Keratinocyte (primary cell): Measurements from ENCODE around the gene ZDHHC3. TPM values are rescaled to one million over a fixed set of nuclear protein-coding genes. Genes with fewer than 3 reads are reported as not detected.

Experiments
- DNase-seq: peaks from one replicate; pipeline ENCODE4 v3.0.0-alpha.2; 2011; ENCODE audit warnings: low read depth, missing footprints, low spot score
- FAIRE-seq: peaks from 2 replicates; lab custom pipeline; 2011; peaks lifted over from hg19 to GRCh38; lab: Jason Lieb, UNC
- H2AFZ ChIP-seq: 2 replicates; pipeline ENCODE4 v1.6.0; 2012; ENCODE audit warnings: low read length, control low read depth, inconsistent platforms; ENCODE audit not compliant: control insufficient read depth
- H3K27ac ChIP-seq: 2 replicates; pipeline ENCODE4 v1.5.1; 2011; ENCODE audit warnings: low read length; ENCODE audit not compliant: control insufficient read depth, insufficient read depth
- H3K27me3 ChIP-seq: 3 replicates; pipeline ENCODE4 v1.6.0; 2011; ENCODE audit warnings: low read length; ENCODE audit not compliant: control insufficient read depth, insufficient read depth; ENCODE audit errors: extremely low read depth
- H3K36me3 ChIP-seq, 2 experiments: 2 replicates in 1 of 2; 3 replicates in 1 of 2; pipeline ENCODE4 v1.5.1; 2011; ENCODE audit warnings: low read length in 2 of 2, mild to moderate bottlenecking in 1 of 2; ENCODE audit not compliant: control insufficient read depth in 2 of 2, insufficient read depth in 2 of 2; ENCODE audit errors: extremely low read depth in 1 of 2
- H3K4me1 ChIP-seq: 3 replicates; pipeline ENCODE4 v1.5.1; 2011; ENCODE audit warnings: low read length; ENCODE audit not compliant: control insufficient read depth, insufficient read depth; ENCODE audit errors: extremely low read depth
- H3K4me2 ChIP-seq: 3 replicates; pipeline ENCODE4 v1.6.0; 2011; ENCODE audit warnings: low read depth, low read length; ENCODE audit not compliant: control insufficient read depth, insufficient read depth; ENCODE audit errors: extremely low read depth
- H3K4me3 ChIP-seq, 3 experiments: fragments of 200-600 bp in 1 of 3; sonication (generic) in 1 of 3; 2 replicates in 2 of 3; 3 replicates in 1 of 3; pipeline ENCODE4 v1.5.1; 2011 to 2016; ENCODE audit warnings: low read length in 3 of 3, mild to moderate bottlenecking in 3 of 3, control low read depth in 2 of 3, inconsistent platforms in 1 of 3, low read depth in 1 of 3, mixed read lengths in 1 of 3, mixed run types in 1 of 3, moderate library complexity in 1 of 3; ENCODE audit not compliant: control insufficient read depth in 2 of 3, insufficient read depth in 2 of 3; ENCODE audit errors: extremely low read depth in 1 of 3
- H3K79me2 ChIP-seq: 2 replicates; pipeline ENCODE4 v1.6.0; 2012; ENCODE audit warnings: low read length; ENCODE audit not compliant: control insufficient read depth, insufficient read depth
- H3K9ac ChIP-seq: 3 replicates; pipeline ENCODE4 v1.6.0; 2011; ENCODE audit warnings: low read length; ENCODE audit not compliant: control insufficient read depth, insufficient read depth; ENCODE audit errors: extremely low read depth
- H3K9me1 ChIP-seq: 3 replicates; pipeline ENCODE4 v1.6.0; 2011; ENCODE audit warnings: low read length; ENCODE audit not compliant: control insufficient read depth, insufficient read depth; ENCODE audit errors: extremely low read depth
- H3K9me3 ChIP-seq: 2 replicates; pipeline ENCODE4 v1.5.1; 2012; ENCODE audit warnings: low read depth, low read length; ENCODE audit not compliant: control insufficient read depth
- H4K20me1 ChIP-seq: 3 replicates; pipeline ENCODE4 v1.6.0; 2011; ENCODE audit warnings: low read length; ENCODE audit not compliant: control insufficient read depth, insufficient read depth; ENCODE audit errors: extremely low read depth
- CTCF ChIP-seq, 3 experiments: IDR thresholded peaks in 1 of 3; conservative IDR thresholded peaks in 1 of 3; optimal IDR thresholded peaks in 1 of 3; 2 replicates in 2 of 3; 3 replicates in 1 of 3; pipeline versions ENCODE3 to v1.5.1; 2011; ENCODE audit warnings: low read length in 3 of 3, mild to moderate bottlenecking in 3 of 3, moderate library complexity in 2 of 3, control low read depth in 1 of 3, inconsistent platforms in 1 of 3; ENCODE audit not compliant: insufficient read depth in 2 of 3; ENCODE audit errors: extremely low read depth in 1 of 3
- EZH2 ChIP-seq: IDR thresholded peaks from one replicate; pipeline ENCODE4 v1.6.1; 2012; ENCODE audit warnings: inconsistent platforms, mild to moderate bottlenecking, low read length, moderate library complexity
- dilution Hi-C: fragments of 300-500 bp; cut with MboI; formaldehyde crosslinking; loops from one replicate; pipeline ENCODE4 v1.7.0; 2020; ENCODE audit warnings: low sequenced_read_pairs; ENCODE audit not compliant: extremely low pct_ligation_motif_present
- polyA plus RNA-seq, 5 experiments: library from polyadenylated mRNA; depleted of rRNA in 3 of 5; stranded (reverse) in 3 of 5; stranded (forward) in 1 of 5; unstranded in 1 of 5; fragments of >200 nt; gene quantifications; 1 replicate in 1 of 5; 2 replicates in 3 of 5; 3 replicates in 1 of 5; pipeline versions ENCODE4 v1.2.1 to v1.2.3, GENCODE V29; 2011 to 2012; ENCODE audit warnings: missing spikeins in 2 of 5, low read depth in 1 of 5, low replicate concordance in 1 of 5

The ZDHHC3 gene
- polyA plus RNA-seq, 1 donor (not counting 4 experiments of a cell fraction or from before 2014, with no cell fraction given) = 151 TPM

DNA sequence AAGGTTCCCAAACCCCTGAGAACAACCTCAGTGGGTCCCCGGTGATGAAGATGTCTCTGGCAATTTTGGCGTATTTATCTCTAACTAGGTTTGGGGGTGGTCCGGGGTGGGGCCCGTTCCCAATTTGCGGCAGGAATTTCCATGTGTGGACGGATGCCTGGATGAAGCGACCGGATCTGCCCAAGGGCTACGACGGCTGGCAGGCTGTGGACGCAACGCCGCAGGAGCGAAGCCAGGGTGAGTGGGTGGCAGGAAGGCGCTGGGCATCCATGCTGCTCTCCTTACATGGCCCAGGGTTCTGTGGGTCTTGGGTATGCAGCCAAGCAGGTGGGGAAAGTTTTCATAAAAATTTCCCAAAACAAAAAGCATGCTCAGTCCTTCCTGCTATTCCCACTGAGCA lies 72.2 kb downstream of the ZDHHC3 start:
- Histone ChIP-seq H3K27me3 (no peaks in the 10 kb centered on the region), H2AFZ (no peak overlapping the region), H3K4me1 (peaks cover 24% of the 10 kb centered on the region), H3K9me3 (no peaks in the 10 kb centered on the region), H4K20me1 (no peaks in the 10 kb centered on the region), H3K36me3 (no peaks in the 10 kb centered on the region), H3K4me3 (no peak overlapping the region), H3K27ac (no peak overlapping the region), H3K79me2 (no peaks in the 10 kb centered on the region), H3K4me2 (no peak overlapping the region), H3K9me1 (no peaks in the 10 kb centered on the region), H3K9ac (no peak overlapping the region)
- DNase-seq (no peak), FAIRE-seq (no peak)
- dilution Hi-C loops = no loop called here
- no peak for TF ChIP-seq EZH2
- TF ChIP-seq CTCF (optimal IDR thresholded peaks at IDR 0.05 in 1 of 3, IDR thresholded peaks at IDR 0.05 in 1 of 3, conservative IDR thresholded peaks at IDR 0.05 in 1 of 3; ENCODE audit: extremely low read depth in 1 of 3, insufficient read depth in 2 of 3, low read length in 3 of 3) = no peak

DNA sequence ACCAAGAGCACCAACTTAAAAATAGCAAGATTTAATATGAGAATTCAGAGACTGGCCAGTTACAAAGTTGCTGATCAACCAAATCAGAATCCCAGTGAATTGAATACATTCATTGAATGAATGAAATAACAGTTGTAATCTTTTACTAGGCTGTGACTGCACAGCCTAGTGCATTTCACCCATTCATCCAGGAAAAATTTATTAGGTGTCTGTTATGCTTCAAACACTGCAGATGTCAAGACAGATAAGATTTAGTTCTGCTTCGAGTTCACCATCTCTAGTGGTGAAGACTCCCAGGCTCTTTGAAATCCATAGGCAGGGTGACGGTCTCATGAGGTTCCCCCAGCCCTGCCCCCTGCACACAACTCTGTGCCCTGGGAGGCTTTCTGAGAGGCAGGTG lies 72.7 kb downstream of the ZDHHC3 start:
- Histone ChIP-seq H3K9ac (no peak overlapping the region), H2AFZ (no peak overlapping the region), H3K9me1 (no peaks in the 10 kb centered on the region), H3K79me2 (no peaks in the 10 kb centered on the region), H3K4me3 (no peak overlapping the region), H3K27ac (no peak overlapping the region), H3K4me2 (no peak overlapping the region), H3K9me3 (no peaks in the 10 kb centered on the region), H3K4me1 (peaks cover 24% of the 10 kb centered on the region), H3K27me3 (no peaks in the 10 kb centered on the region), H4K20me1 (no peaks in the 10 kb centered on the region), H3K36me3 (no peaks in the 10 kb centered on the region)
- DNase-seq (no peak), FAIRE-seq (no peak)
- TF ChIP-seq CTCF (optimal IDR thresholded peaks at IDR 0.05 in 1 of 3, IDR thresholded peaks at IDR 0.05 in 1 of 3, conservative IDR thresholded peaks at IDR 0.05 in 1 of 3; ENCODE audit: extremely low read depth in 1 of 3, insufficient read depth in 2 of 3, low read length in 3 of 3) (no peak), EZH2 (no peak)
- dilution Hi-C loops = no loop called here
